SJSA1 (cell line): ENCODE results near the gene VPS54. TPM values are rescaled to one million over a fixed set of nuclear protein-coding genes. Genes with fewer than 3 reads are reported as not detected.

Experiments
- total RNA-seq: library from RNA; depleted of rRNA; stranded (reverse); fragments of >200 nt; shearing (Covaris generic); gene quantifications from 2 replicates; pipeline ENCODE4 v1.2.3, GENCODE V29; 2014; rRNA removed

Gene VPS54
- total RNA-seq, 1 experiment from 2014 or later = 32.8 TPM

Other genes starting within 250 kb of the VPS54 start
- 227 and 287 TPM in 2 replicates for gene UGP2, start 177.5 kb downstream of the VPS54 start, total RNA-seq
- 7.0 and 10.4 TPM in 2 replicates for gene PELI1, start 125.0 kb upstream of the VPS54 start, total RNA-seq